ENCODE data around the gene NCAPG2. TPM values are rescaled to one million over a fixed set of nuclear protein-coding genes. Genes with fewer than 3 reads are reported as not detected.
"Not testable (repeated sequence)": the region's sequence is repeated elsewhere in the genome, so short reads cannot be mapped to it uniquely, and the experiment has no call there.

The NCAPG2 gene
- total RNA-seq, 1 experiment from 2014 or later, result 99.2 TPM

- no peak for TF ChIP-seq STAT6 (CRISPR knock-in tag; conservative IDR thresholded peaks at IDR 0.05; ENCODE audit: low read depth)
- no peak for TF ChIP-seq MYBL2 (CRISPR knock-in tag; IDR thresholded peaks at IDR 0.05)
- TF ChIP-seq ZNF121 (CRISPR knock-in tag; IDR thresholded peaks at IDR 0.05), result no peak
- no peak for TF ChIP-seq JUN (CRISPR knock-in tag; IDR thresholded peaks at IDR 0.05)
- no peak for TF ChIP-seq NFYB (CRISPR knock-in tag; conservative IDR thresholded peaks at IDR 0.05; ENCODE audit: low read depth)
- TF ChIP-seq, protein P1, sequence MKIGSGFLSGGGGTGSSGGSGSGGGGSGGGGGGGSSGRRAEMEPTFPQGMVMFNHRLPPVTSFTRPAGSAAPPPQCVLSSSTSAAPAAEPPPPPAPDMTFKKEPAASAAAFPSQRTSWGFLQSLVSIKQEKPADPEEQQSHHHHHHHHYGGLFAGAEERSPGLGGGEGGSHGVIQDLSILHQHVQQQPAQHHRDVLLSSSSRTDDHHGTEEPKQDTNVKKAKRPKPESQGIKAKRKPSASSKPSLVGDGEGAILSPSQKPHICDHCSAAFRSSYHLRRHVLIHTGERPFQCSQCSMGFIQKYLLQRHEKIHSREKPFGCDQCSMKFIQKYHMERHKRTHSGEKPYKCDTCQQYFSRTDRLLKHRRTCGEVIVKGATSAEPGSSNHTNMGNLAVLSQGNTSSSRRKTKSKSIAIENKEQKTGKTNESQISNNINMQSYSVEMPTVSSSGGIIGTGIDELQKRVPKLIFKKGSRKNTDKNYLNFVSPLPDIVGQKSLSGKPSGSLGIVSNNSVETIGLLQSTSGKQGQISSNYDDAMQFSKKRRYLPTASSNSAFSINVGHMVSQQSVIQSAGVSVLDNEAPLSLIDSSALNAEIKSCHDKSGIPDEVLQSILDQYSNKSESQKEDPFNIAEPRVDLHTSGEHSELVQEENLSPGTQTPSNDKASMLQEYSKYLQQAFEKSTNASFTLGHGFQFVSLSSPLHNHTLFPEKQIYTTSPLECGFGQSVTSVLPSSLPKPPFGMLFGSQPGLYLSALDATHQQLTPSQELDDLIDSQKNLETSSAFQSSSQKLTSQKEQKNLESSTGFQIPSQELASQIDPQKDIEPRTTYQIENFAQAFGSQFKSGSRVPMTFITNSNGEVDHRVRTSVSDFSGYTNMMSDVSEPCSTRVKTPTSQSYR (CRISPR knock-in tag; IDR thresholded peaks at IDR 0.05), result no peak
- no peak for TF ChIP-seq EMX1 (CRISPR knock-in tag; IDR thresholded peaks at IDR 0.05)
Observed at GRCh38 chr7:158631574-158632195, 72.9 kb downstream of the NCAPG2 start (continued).

GRCh38 chr7:158626289-158626688, 78.3 kb downstream of the NCAPG2 start:
- H3K4me1 Mint-ChIP-seq; DNase-seq (ENCODE audit: low spot score); ATAC-seq; H3K27ac Mint-ChIP-seq; H3K27me3 Mint-ChIP-seq (ENCODE audit: low read depth); H3K9me3 Mint-ChIP-seq; CTCF ChIA-PET; POLR2A ChIA-PET; H3K4me3 Mint-ChIP-seq: not testable (repeated sequence)
- H3K36me3 Mint-ChIP-seq, result peaks cover 58% of the 10 kb centered on the region

DNA sequence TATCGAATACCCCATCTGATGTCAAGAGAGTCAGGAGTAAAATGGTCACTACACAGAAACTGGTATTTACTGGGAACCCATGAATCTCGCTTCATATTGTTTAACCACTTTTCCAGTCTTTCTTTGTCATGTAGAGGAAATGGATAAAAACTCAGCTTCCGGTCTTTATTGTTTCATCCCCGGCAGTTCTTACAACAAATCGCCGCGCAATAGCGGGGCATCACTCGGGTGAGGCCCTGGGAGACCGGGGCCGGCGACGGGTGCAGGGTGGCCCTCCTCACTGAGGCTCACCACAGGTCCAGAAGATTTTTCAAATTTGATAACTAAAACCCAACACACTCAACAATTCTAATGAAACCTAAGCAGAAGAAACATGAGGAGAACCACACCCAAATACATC, 81.4 kb downstream of the NCAPG2 start:
- ATAC-seq (no peak), DNase-seq (ENCODE audit: low spot score) (no peak)
- Mint-ChIP-seq H3K9me3 (0 out of 2 replicates have a peak, but pooled peaks cover 5% of the 10 kb centered on the region), H3K4me3 (no peak overlapping the region), H3K27ac (peak overlapping the region; percentile 88), H3K4me1 (peaks cover 25% of the 10 kb centered on the region), H3K36me3 (peaks cover 42% of the 10 kb centered on the region), H3K27me3 (ENCODE audit: low read depth) (no peaks in the 10 kb centered on the region)
- no peak for TF ChIP-seq OVOL2 (CRISPR knock-in tag; IDR thresholded peaks at IDR 0.05; ENCODE audit: borderline replicate concordance)
- TF ChIP-seq JUN (CRISPR knock-in tag; IDR thresholded peaks at IDR 0.05), result no peak
- no peak for TF ChIP-seq TP53 (CRISPR knock-in tag; IDR thresholded peaks at IDR 0.05)
- TF ChIP-seq, protein P2, sequence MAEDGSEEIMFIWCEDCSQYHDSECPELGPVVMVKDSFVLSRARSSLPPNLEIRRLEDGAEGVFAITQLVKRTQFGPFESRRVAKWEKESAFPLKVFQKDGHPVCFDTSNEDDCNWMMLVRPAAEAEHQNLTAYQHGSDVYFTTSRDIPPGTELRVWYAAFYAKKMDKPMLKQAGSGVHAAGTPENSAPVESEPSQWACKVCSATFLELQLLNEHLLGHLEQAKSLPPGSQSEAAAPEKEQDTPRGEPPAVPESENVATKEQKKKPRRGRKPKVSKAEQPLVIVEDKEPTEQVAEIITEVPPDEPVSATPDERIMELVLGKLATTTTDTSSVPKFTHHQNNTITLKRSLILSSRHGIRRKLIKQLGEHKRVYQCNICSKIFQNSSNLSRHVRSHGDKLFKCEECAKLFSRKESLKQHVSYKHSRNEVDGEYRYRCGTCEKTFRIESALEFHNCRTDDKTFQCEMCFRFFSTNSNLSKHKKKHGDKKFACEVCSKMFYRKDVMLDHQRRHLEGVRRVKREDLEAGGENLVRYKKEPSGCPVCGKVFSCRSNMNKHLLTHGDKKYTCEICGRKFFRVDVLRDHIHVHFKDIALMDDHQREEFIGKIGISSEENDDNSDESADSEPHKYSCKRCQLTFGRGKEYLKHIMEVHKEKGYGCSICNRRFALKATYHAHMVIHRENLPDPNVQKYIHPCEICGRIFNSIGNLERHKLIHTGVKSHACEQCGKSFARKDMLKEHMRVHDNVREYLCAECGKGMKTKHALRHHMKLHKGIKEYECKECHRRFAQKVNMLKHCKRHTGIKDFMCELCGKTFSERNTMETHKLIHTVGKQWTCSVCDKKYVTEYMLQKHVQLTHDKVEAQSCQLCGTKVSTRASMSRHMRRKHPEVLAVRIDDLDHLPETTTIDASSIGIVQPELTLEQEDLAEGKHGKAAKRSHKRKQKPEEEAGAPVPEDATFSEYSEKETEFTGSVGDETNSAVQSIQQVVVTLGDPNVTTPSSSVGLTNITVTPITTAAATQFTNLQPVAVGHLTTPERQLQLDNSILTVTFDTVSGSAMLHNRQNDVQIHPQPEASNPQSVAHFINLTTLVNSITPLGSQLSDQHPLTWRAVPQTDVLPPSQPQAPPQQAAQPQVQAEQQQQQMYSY (CRISPR knock-in tag; IDR thresholded peaks at IDR 0.05), result no peak
- no peak for TF ChIP-seq JAZF1 (CRISPR knock-in tag; IDR thresholded peaks at IDR 0.05)
- POLR2A ChIA-PET, result no interaction called here
- CTCF ChIA-PET, result no interaction called here

Measured in WTC11 (cell line).